Activated naive CD4-positive, alpha-beta T cell treated with anti-CD3 and anti-CD28 coated beads for 36 hours (primary cell): ENCODE results near the gene ARL4A. TPM values are rescaled to one million over a fixed set of nuclear protein-coding genes. Genes with fewer than 3 reads are reported as not detected.
"Not testable (repeated sequence)": the region's sequence is repeated elsewhere in the genome, so short reads cannot be mapped to it uniquely, and the experiment has no call there.

ENCODE experiments used
- CTCF ChIA-PET: fragments of 350-600 bp; sonication (Branson Sonifier 250); formaldehyde crosslinking; loops from one replicate; lab custom pipeline; 2021; ENCODE audit warnings: antibody characterized with exemption; lab: Charles Lee
- DNase-seq: peaks from one replicate; pipeline ENCODE4 v3.0.0-alpha.2; 2020
- H3K27ac Mint-ChIP-seq: one replicate; pipeline ENCODE4 v1.8.0; 2021; ENCODE audit warnings: mild to moderate bottlenecking, mixed read lengths
- H3K27me3 Mint-ChIP-seq: one replicate; pipeline ENCODE4 v1.8.0; 2021; ENCODE audit warnings: low read depth, mixed read lengths
- H3K36me3 Mint-ChIP-seq: one replicate; pipeline ENCODE4 v1.8.0; 2021; ENCODE audit warnings: low read depth, mixed read lengths
- H3K4me1 Mint-ChIP-seq: one replicate; pipeline ENCODE4 v1.8.0; 2021; ENCODE audit warnings: low read depth, mixed read lengths
- H3K4me3 Mint-ChIP-seq: one replicate; pipeline ENCODE4 v1.8.0; 2021; ENCODE audit warnings: mild to moderate bottlenecking, moderate library complexity, mixed read lengths
- H3K9me3 Mint-ChIP-seq: one replicate; pipeline ENCODE4 v1.8.0; 2021; ENCODE audit warnings: mixed read lengths
- intact Hi-C: fragments of 100-400 bp; cut with micrococcal nuclease; formaldehyde crosslinking; loops from one replicate; pipeline ENCODE4 v1.15.1; 2023
- total RNA-seq, 2 experiments: library from RNA; stranded (reverse); gene quantifications; one replicate each; pipeline ENCODE4 v1.2.3, GENCODE V29; 2021

The ARL4A gene
- total RNA-seq, 2 experiments from 2014 or later: 8.1 to 10.0 TPM

- CTCF ChIA-PET: interaction anchor here (0.6 to 1.7 kb wide), 3 partner anchors 12 to 996 kb away, joined by 3 to 5 read pairs (median 4); no protein-coding TSS in a partner anchor
- H3K27ac Mint-ChIP-seq: no peak overlapping the region
- no peak overlapping the region for H3K4me3 Mint-ChIP-seq
- no peaks in the 10 kb centered on the region for H3K27me3 Mint-ChIP-seq
- DNase-seq: no peak
- H3K4me1 Mint-ChIP-seq: peaks cover 33% of the 10 kb centered on the region
- intact Hi-C loops: no loop called here
- H3K9me3 Mint-ChIP-seq: no peaks in the 10 kb centered on the region
- H3K36me3 Mint-ChIP-seq: peaks cover 4% of the 10 kb centered on the region
Measured at GRCh38 chr7:12690041-12690878, 2.8 kb downstream of the ARL4A start.

GRCh38 chr7:12691388-12691787 is 4.0 kb downstream of the ARL4A start:
- H3K36me3 Mint-ChIP-seq, H3K27ac Mint-ChIP-seq, H3K4me3 Mint-ChIP-seq, intact Hi-C loops, H3K27me3 Mint-ChIP-seq, H3K9me3 Mint-ChIP-seq, DNase-seq: not testable (repeated sequence)
- peaks cover 25% of the 10 kb centered on the region for H3K4me1 Mint-ChIP-seq
- CTCF ChIA-PET: interaction anchor here (1.7 kb wide), 1 partner anchor 10 kb away, joined by 4 read pairs; no protein-coding TSS in a partner anchor

- intact Hi-C loops: no loop called here
- H3K9me3 Mint-ChIP-seq: no peaks in the 10 kb centered on the region
- no peak for DNase-seq
- peaks cover 4% of the 10 kb centered on the region for H3K36me3 Mint-ChIP-seq
- H3K27me3 Mint-ChIP-seq: no peaks in the 10 kb centered on the region
- H3K4me1 Mint-ChIP-seq: peaks cover 25% of the 10 kb centered on the region
- CTCF ChIA-PET: no interaction called here
- H3K27ac Mint-ChIP-seq: no peak overlapping the region
- H3K4me3 Mint-ChIP-seq: no peak overlapping the region
Measured at GRCh38 chr7:12692035-12692434, 4.6 kb downstream of the ARL4A start.

- Mint-ChIP-seq H3K27ac (no peak overlapping the region), H3K27me3 (no peaks in the 10 kb centered on the region), H3K9me3 (no peaks in the 10 kb centered on the region), H3K36me3 (peaks cover 1% of the 10 kb centered on the region), H3K4me1 (peaks cover 23% of the 10 kb centered on the region), H3K4me3 (no peak overlapping the region)
- intact Hi-C loops: no loop called here
- CTCF ChIA-PET: no interaction called here
- DNase-seq: no peak
Measured at GRCh38 chr7:12692479-12693259, 5.2 kb downstream of the ARL4A start.

GRCh38 chr7:12694817-12695216 is 7.4 kb downstream of the ARL4A start:
- peaks cover 8% of the 10 kb centered on the region for H3K4me1 Mint-ChIP-seq
- H3K36me3 Mint-ChIP-seq: peaks cover 1% of the 10 kb centered on the region
- H3K9me3 Mint-ChIP-seq: no peaks in the 10 kb centered on the region
- no peak overlapping the region for H3K27ac Mint-ChIP-seq
- no peaks in the 10 kb centered on the region for H3K27me3 Mint-ChIP-seq
- intact Hi-C loops: no loop called here
- CTCF ChIA-PET: no interaction called here
- H3K4me3 Mint-ChIP-seq: no peak overlapping the region
- DNase-seq: no peak

- Mint-ChIP-seq H3K36me3 (peaks cover 1% of the 10 kb centered on the region), H3K4me1 (peaks cover 7% of the 10 kb centered on the region), H3K27me3 (no peaks in the 10 kb centered on the region), H3K27ac (no peak overlapping the region), H3K4me3 (no peak overlapping the region), H3K9me3 (no peaks in the 10 kb centered on the region)
- CTCF ChIA-PET: interaction anchor here (0.7 to 2.6 kb wide), 3 partner anchors 9 to 612 kb away, joined by 3 to 11 read pairs (median 3); partner anchors contain the start of gene ARL4A
- intact Hi-C loops: no loop called here
- no peak for DNase-seq
Measured at GRCh38 chr7:12695965-12696364, 8.5 kb downstream of the ARL4A start.

- no peak for DNase-seq
- H3K36me3 Mint-ChIP-seq: peaks cover 4% of the 10 kb centered on the region
- H3K4me3 Mint-ChIP-seq: no peak overlapping the region
- H3K4me1 Mint-ChIP-seq: peaks cover 3% of the 10 kb centered on the region
- H3K9me3 Mint-ChIP-seq: peaks cover 9% of the 10 kb centered on the region
- H3K27me3 Mint-ChIP-seq: no peaks in the 10 kb centered on the region
- H3K27ac Mint-ChIP-seq: no peak overlapping the region
- intact Hi-C loops: no loop called here
- CTCF ChIA-PET: no interaction called here
Measured at GRCh38 chr7:12699299-12699698, 11.9 kb downstream of the ARL4A start.

- Mint-ChIP-seq H3K4me1 (no peaks in the 10 kb centered on the region), H3K27me3 (no peaks in the 10 kb centered on the region), H3K4me3 (no peak overlapping the region), H3K9me3 (peaks cover 9% of the 10 kb centered on the region), H3K36me3 (peaks cover 4% of the 10 kb centered on the region), H3K27ac (no peak overlapping the region)
- intact Hi-C loops: loop anchor here (1.0 kb wide), 1 partner anchor 14 kb away; no protein-coding TSS in a partner anchor
- CTCF ChIA-PET: interaction anchor here (0.6 to 1.6 kb wide), 2 partner anchors 11 to 287 kb away, joined by 4 to 5 read pairs; no protein-coding TSS in a partner anchor
- DNase-seq: no peak
Measured at GRCh38 chr7:12701433-12701832, 14.0 kb downstream of the ARL4A start.

GRCh38 chr7:12703881-12704280 is 16.4 kb downstream of the ARL4A start:
- CTCF ChIA-PET: interaction anchor here (0.6 kb wide), 1 partner anchor 104 kb away, joined by 3 read pairs; no protein-coding TSS in a partner anchor
- Mint-ChIP-seq H3K36me3 (peaks cover 4% of the 10 kb centered on the region), H3K27me3 (no peaks in the 10 kb centered on the region)

GRCh38 chr7:12705878-12706277 is 18.4 kb downstream of the ARL4A start:
- Mint-ChIP-seq H3K27ac (no peak overlapping the region), H3K4me1 (no peaks in the 10 kb centered on the region), H3K27me3 (no peaks in the 10 kb centered on the region), H3K4me3 (no peak overlapping the region), H3K36me3 (peaks cover 4% of the 10 kb centered on the region), H3K9me3 (peaks cover 9% of the 10 kb centered on the region)
- no peak for DNase-seq
- intact Hi-C loops: no loop called here
- CTCF ChIA-PET: no interaction called here

More at GRCh38 chr7:12703881-12704280, 16.4 kb downstream of the ARL4A start:
- H3K9me3 Mint-ChIP-seq: peaks cover 9% of the 10 kb centered on the region
- no peak for DNase-seq
- intact Hi-C loops: no loop called here
- no peak overlapping the region for H3K4me3 Mint-ChIP-seq
- H3K27ac Mint-ChIP-seq: no peak overlapping the region
- no peaks in the 10 kb centered on the region for H3K4me1 Mint-ChIP-seq

GRCh38 chr7:12706900-12707536 is 19.6 kb downstream of the ARL4A start:
- CTCF ChIA-PET: no interaction called here
- H3K9me3 Mint-ChIP-seq: no peaks in the 10 kb centered on the region
- no peaks in the 10 kb centered on the region for H3K27me3 Mint-ChIP-seq
- no peaks in the 10 kb centered on the region for H3K4me1 Mint-ChIP-seq
- no peak overlapping the region for H3K27ac Mint-ChIP-seq
- no peak for DNase-seq
- H3K4me3 Mint-ChIP-seq: no peak overlapping the region
- intact Hi-C loops: no loop called here
- H3K36me3 Mint-ChIP-seq: no peaks in the 10 kb centered on the region

- intact Hi-C loops: no loop called here
Measured at GRCh38 chr7:12708314-12708713, 20.9 kb downstream of the ARL4A start.

More at GRCh38 chr7:12708314-12708713, 20.9 kb downstream of the ARL4A start:
- no peaks in the 10 kb centered on the region for H3K36me3 Mint-ChIP-seq
- H3K4me1 Mint-ChIP-seq: no peaks in the 10 kb centered on the region
- DNase-seq: no peak
- H3K9me3 Mint-ChIP-seq: no peaks in the 10 kb centered on the region
- no peak overlapping the region for H3K27ac Mint-ChIP-seq
- no peak overlapping the region for H3K4me3 Mint-ChIP-seq
- no peaks in the 10 kb centered on the region for H3K27me3 Mint-ChIP-seq
- CTCF ChIA-PET: no interaction called here
